ENCODE data around the gene AK3. TPM values are rescaled to one million over a fixed set of nuclear protein-coding genes. Genes with fewer than 3 reads are reported as not detected.

AK3 gene
- total RNA-seq, 1 experiment from 2014 or later = 79.2 TPM

- POLR2A ChIA-PET (ENCODE audit: unreplicated experiment) = no interaction called here
- Histone ChIP-seq H3K9ac (ENCODE audit: low read length) (no peak overlapping the region), H3K9me2 (replicated peaks; ENCODE audit: low read length) (no peaks in the 10 kb centered on the region), H3K36me3 (ENCODE audit: low read depth, low read length) (no peaks in the 10 kb centered on the region), H2AFZ (ENCODE audit: low read length) (no peak overlapping the region), H3K4me1 (ENCODE audit: insufficient read depth, low read length) (peaks cover 13% of the 10 kb centered on the region), H3K79me2 (ENCODE audit: low read length) (no peaks in the 10 kb centered on the region), H3K4me2 (ENCODE audit: low read length) (no peak overlapping the region), H4K20me1 (ENCODE audit: low read length) (no peaks in the 10 kb centered on the region), H3K9me3 (ENCODE audit: low read length) (no peaks in the 10 kb centered on the region), H3F3A (ENCODE audit: low read length, unreplicated experiment) (no peaks in the 10 kb centered on the region), H3K27me3 (ENCODE audit: low read length) (no peaks in the 10 kb centered on the region), H3K4me3 (ENCODE audit: low read length) (no peak overlapping the region), H3K27ac (ENCODE audit: low read length) (no peak overlapping the region)
- CTCF ChIA-PET = no interaction called here
- BruUV-seq (replicated peaks) = no TSS peak
- intact Hi-C loops (cut with micrococcal nuclease) = no loop called here
- TF ChIP-seq EZH2phosphoT487 (IDR thresholded peaks at IDR 0.05; ENCODE audit: borderline replicate concordance, low read length) = no peak
- no peak for TF ChIP-seq CTCF (conservative IDR thresholded peaks at IDR 0.05; ENCODE audit: low read depth, low read length)
- TF ChIP-seq EZH2 (IDR thresholded peaks at IDR 0.05; ENCODE audit: low read length, unreplicated experiment) = no peak
- DNase-seq = no peak
- ATAC-seq = no peak
These were observed 69.3 kb downstream of the AK3 start for GRCh38 chr9:4671737-4672136.

- CTCF ChIA-PET = no interaction called here
- no peaks in the 10 kb centered on the region for H4K20me1 ChIP-seq (ENCODE audit: low read length)
- H3K27ac ChIP-seq (ENCODE audit: low read length) = no peak overlapping the region
- TF ChIP-seq CTCF (conservative IDR thresholded peaks at IDR 0.05; ENCODE audit: low read depth, low read length) (no peak), EZH2 (IDR thresholded peaks at IDR 0.05; ENCODE audit: low read length, unreplicated experiment) (no peak), EZH2phosphoT487 (IDR thresholded peaks at IDR 0.05; ENCODE audit: borderline replicate concordance, low read length) (no peak)
- H3K79me2 ChIP-seq (ENCODE audit: low read length) = peaks cover 3% of the 10 kb centered on the region; the same call in 1 of the 2 replicates
- ATAC-seq = no peak
- no peaks in the 10 kb centered on the region for H3K9me2 ChIP-seq (replicated peaks; ENCODE audit: low read length)
- no peak for DNase-seq
- H3K36me3 ChIP-seq (ENCODE audit: low read depth, low read length) = no peaks in the 10 kb centered on the region
- H3K9me3 ChIP-seq (ENCODE audit: low read length) = no peaks in the 10 kb centered on the region
- H3K4me3 ChIP-seq (ENCODE audit: low read length) = no peak overlapping the region
- no peak overlapping the region for H3K4me2 ChIP-seq (ENCODE audit: low read length)
- H3F3A ChIP-seq (ENCODE audit: low read length, unreplicated experiment) = no peaks in the 10 kb centered on the region
- H3K27me3 ChIP-seq (ENCODE audit: low read length) = no peaks in the 10 kb centered on the region
- BruUV-seq (replicated peaks) = no TSS peak
- H3K9ac ChIP-seq (ENCODE audit: low read length) = no peak overlapping the region
- POLR2A ChIA-PET (ENCODE audit: unreplicated experiment) = no interaction called here
- peaks cover 22% of the 10 kb centered on the region for H3K4me1 ChIP-seq (ENCODE audit: insufficient read depth, low read length)
- intact Hi-C loops (cut with micrococcal nuclease) = no loop called here
- H2AFZ ChIP-seq (ENCODE audit: low read length) = no peak overlapping the region
These were observed 70.4 kb downstream of the AK3 start for GRCh38 chr9:4670591-4670990.

- Histone ChIP-seq H4K20me1 (ENCODE audit: low read length) (no peaks in the 10 kb centered on the region), H3K4me3 (ENCODE audit: low read length) (no peak overlapping the region), H3K9me2 (replicated peaks; ENCODE audit: low read length) (no peaks in the 10 kb centered on the region), H3K27ac (ENCODE audit: low read length) (no peak overlapping the region), H3K36me3 (ENCODE audit: low read depth, low read length) (no peaks in the 10 kb centered on the region), H3K9me3 (ENCODE audit: low read length) (no peaks in the 10 kb centered on the region), H3K9ac (ENCODE audit: low read length) (no peak overlapping the region), H3K4me2 (ENCODE audit: low read length) (no peak overlapping the region), H3K27me3 (ENCODE audit: low read length) (no peaks in the 10 kb centered on the region), H3K79me2 (ENCODE audit: low read length) (peaks cover 10% of the 10 kb centered on the region), H3F3A (ENCODE audit: low read length, unreplicated experiment) (no peaks in the 10 kb centered on the region), H3K4me1 (ENCODE audit: insufficient read depth, low read length) (peaks cover 23% of the 10 kb centered on the region), H2AFZ (ENCODE audit: low read length) (no peak overlapping the region)
- intact Hi-C loops (cut with micrococcal nuclease) = no loop called here
- ChIA-PET POLR2A (ENCODE audit: unreplicated experiment) (no interaction called here), CTCF (no interaction called here)
- BruUV-seq (replicated peaks) = no TSS peak
- DNase-seq = no peak
- no peak for ATAC-seq
- TF ChIP-seq EZH2 (IDR thresholded peaks at IDR 0.05; ENCODE audit: low read length, unreplicated experiment) (no peak), CTCF (conservative IDR thresholded peaks at IDR 0.05; ENCODE audit: low read depth, low read length) (no peak), EZH2phosphoT487 (IDR thresholded peaks at IDR 0.05; ENCODE audit: borderline replicate concordance, low read length) (no peak)
These were observed 71.1 kb downstream of the AK3 start for GRCh38 chr9:4669890-4670289.
